ENCODE measurements around the gene DAPK1.

The DAPK1 gene

DNA sequence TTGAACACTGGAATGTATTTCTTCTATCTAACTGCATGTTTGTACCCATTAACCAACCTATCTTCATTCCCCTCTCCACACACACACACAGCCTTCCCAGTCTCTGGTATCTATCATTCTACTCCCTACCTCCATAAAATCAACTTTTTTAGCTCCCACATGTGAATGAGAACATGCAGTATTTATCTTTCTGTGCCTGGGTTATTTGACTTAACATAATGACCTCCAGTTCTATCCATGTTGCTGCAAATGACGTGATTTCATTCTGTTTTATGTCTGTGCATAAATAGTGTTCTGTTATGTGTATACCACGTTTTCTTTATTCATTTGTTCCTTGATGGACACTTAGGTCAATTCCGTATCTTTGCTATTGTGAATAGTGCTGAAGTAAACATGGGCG, 189.5 kb downstream of the DAPK1 start:
- ATAC-seq (ENCODE audit: insufficient read depth, low read depth) (no peak), DNase-seq (no peak)
- no peak overlapping the region for H3K9ac ChIP-seq (ENCODE audit: low read depth, low read length)
- no peaks in the 10 kb centered on the region for H3K36me3 ChIP-seq (ENCODE audit: insufficient read depth, low read length)
- no peaks in the 10 kb centered on the region for H3K27me3 ChIP-seq (ENCODE audit: insufficient read depth, low read length, poor library complexity)
- H3K4me2 ChIP-seq (ENCODE audit: insufficient read depth, low read length), result no peak overlapping the region
- no peak for TF ChIP-seq EZH2 (IDR thresholded peaks at IDR 0.05; ENCODE audit: borderline replicate concordance, low read depth, low read length, severe bottlenecking)
- TF ChIP-seq, protein P1, sequence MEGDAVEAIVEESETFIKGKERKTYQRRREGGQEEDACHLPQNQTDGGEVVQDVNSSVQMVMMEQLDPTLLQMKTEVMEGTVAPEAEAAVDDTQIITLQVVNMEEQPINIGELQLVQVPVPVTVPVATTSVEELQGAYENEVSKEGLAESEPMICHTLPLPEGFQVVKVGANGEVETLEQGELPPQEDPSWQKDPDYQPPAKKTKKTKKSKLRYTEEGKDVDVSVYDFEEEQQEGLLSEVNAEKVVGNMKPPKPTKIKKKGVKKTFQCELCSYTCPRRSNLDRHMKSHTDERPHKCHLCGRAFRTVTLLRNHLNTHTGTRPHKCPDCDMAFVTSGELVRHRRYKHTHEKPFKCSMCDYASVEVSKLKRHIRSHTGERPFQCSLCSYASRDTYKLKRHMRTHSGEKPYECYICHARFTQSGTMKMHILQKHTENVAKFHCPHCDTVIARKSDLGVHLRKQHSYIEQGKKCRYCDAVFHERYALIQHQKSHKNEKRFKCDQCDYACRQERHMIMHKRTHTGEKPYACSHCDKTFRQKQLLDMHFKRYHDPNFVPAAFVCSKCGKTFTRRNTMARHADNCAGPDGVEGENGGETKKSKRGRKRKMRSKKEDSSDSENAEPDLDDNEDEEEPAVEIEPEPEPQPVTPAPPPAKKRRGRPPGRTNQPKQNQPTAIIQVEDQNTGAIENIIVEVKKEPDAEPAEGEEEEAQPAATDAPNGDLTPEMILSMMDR (IDR thresholded peaks at IDR 0.05; ENCODE audit: borderline replicate concordance, extremely low read depth, low read length, poor library complexity, severe bottlenecking), result no peak
- no peaks in the 10 kb centered on the region for H3K79me2 ChIP-seq (ENCODE audit: insufficient read depth, low read length)
- H4K20me1 ChIP-seq (ENCODE audit: insufficient read depth, low read length), result no peaks in the 10 kb centered on the region
- no peak overlapping the region for H3K4me3 ChIP-seq (ENCODE audit: low read depth in 1 of 2, low read length in 2 of 2)
- no peak overlapping the region for H2AFZ ChIP-seq (ENCODE audit: low read depth, low read length)
- no peaks in the 10 kb centered on the region for H3K4me1 ChIP-seq (ENCODE audit: insufficient read depth, low read length)
- no peak overlapping the region for H3K27ac ChIP-seq (ENCODE audit: low read length)
- no peaks in the 10 kb centered on the region for H3K9me3 ChIP-seq (ENCODE audit: insufficient read depth, low read length, severe bottlenecking)

DNA sequence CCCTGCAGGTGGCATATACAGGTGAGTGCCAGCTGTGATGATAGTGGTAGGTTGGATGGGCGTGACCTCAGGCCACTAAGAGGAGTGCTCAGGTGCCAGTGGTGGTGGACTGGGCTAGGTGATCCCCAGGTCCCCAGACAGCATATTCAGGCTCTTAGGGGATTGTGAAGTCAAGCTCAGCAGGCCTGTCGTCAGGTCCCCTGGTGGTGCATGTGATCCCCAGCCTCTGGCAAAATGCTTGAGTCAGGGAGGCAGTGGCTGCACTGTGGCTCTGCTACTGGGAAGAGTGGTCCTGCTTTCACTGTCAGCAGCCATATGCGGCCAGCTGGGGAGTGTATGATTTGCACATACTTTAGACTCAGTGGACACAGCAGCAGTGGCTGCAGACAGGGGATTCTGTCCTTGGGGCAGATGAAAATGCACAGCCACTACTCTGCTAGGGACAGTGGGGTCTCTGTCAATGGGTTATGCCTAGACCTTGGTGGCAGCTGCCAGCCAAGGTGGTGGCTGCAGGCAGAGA, 196.6 kb downstream of the DAPK1 start:
- TF ChIP-seq, protein P1 (IDR thresholded peaks at IDR 0.05; ENCODE audit: borderline replicate concordance, extremely low read depth, low read length, poor library complexity, severe bottlenecking), result no peak
- TF ChIP-seq EZH2 (IDR thresholded peaks at IDR 0.05; ENCODE audit: borderline replicate concordance, low read depth, low read length, severe bottlenecking), result no peak
- DNase-seq (no peak), ATAC-seq (ENCODE audit: insufficient read depth, low read depth) (no peak)
- peaks cover 4% of the 10 kb centered on the region for H3K9me3 ChIP-seq (ENCODE audit: insufficient read depth, low read length, severe bottlenecking)
- no peaks in the 10 kb centered on the region for H4K20me1 ChIP-seq (ENCODE audit: insufficient read depth, low read length)
- H3K9ac ChIP-seq (ENCODE audit: low read depth, low read length), result no peak overlapping the region
- H3K27ac ChIP-seq (ENCODE audit: low read length), result no peak overlapping the region
- no peaks in the 10 kb centered on the region for H3K36me3 ChIP-seq (ENCODE audit: insufficient read depth, low read length)
- H3K27me3 ChIP-seq (ENCODE audit: insufficient read depth, low read length, poor library complexity), result no peaks in the 10 kb centered on the region
- H3K4me2 ChIP-seq (ENCODE audit: insufficient read depth, low read length), result no peak overlapping the region
- no peak overlapping the region for H3K4me3 ChIP-seq (ENCODE audit: low read depth in 1 of 2, low read length in 2 of 2)
- H2AFZ ChIP-seq (ENCODE audit: low read depth, low read length), result no peak overlapping the region
- no peaks in the 10 kb centered on the region for H3K4me1 ChIP-seq (ENCODE audit: insufficient read depth, low read length)
- H3K79me2 ChIP-seq (ENCODE audit: insufficient read depth, low read length), result no peaks in the 10 kb centered on the region

DNA sequence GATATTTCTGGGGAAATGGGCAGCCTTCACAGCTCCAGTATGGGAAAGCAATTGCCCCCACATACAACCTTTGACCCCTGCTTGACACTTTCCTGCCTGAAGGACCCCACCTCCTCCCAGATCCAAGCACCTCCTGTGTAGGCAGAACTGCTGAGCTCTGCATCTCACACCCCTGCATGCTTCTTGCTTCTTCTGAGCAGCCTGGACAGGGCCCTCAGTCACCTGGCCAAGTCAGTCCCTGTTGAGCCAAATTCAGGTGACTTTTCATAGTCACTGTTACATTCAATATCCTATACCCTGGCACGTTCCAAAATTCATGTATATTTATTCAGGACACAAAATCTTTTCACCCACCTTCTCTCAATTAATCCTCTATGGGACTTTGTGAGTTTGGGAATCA, 197.9 kb downstream of the DAPK1 start:
- Histone ChIP-seq H3K4me3 (ENCODE audit: low read depth in 1 of 2, low read length in 2 of 2) (no peak overlapping the region), H3K9ac (ENCODE audit: low read depth, low read length) (no peak overlapping the region), H3K79me2 (ENCODE audit: insufficient read depth, low read length) (no peaks in the 10 kb centered on the region), H4K20me1 (ENCODE audit: insufficient read depth, low read length) (no peaks in the 10 kb centered on the region), H3K27ac (ENCODE audit: low read length) (no peak overlapping the region), H3K36me3 (ENCODE audit: insufficient read depth, low read length) (no peaks in the 10 kb centered on the region), H2AFZ (ENCODE audit: low read depth, low read length) (no peak overlapping the region), H3K27me3 (ENCODE audit: insufficient read depth, low read length, poor library complexity) (no peaks in the 10 kb centered on the region), H3K4me2 (ENCODE audit: insufficient read depth, low read length) (no peak overlapping the region), H3K9me3 (ENCODE audit: insufficient read depth, low read length, severe bottlenecking) (peaks cover 4% of the 10 kb centered on the region), H3K4me1 (ENCODE audit: insufficient read depth, low read length) (no peaks in the 10 kb centered on the region)
- no peak for TF ChIP-seq EZH2 (IDR thresholded peaks at IDR 0.05; ENCODE audit: borderline replicate concordance, low read depth, low read length, severe bottlenecking)
- TF ChIP-seq, protein P1 (IDR thresholded peaks at IDR 0.05; ENCODE audit: borderline replicate concordance, extremely low read depth, low read length, poor library complexity, severe bottlenecking), result no peak
- DNase-seq, result no peak
- ATAC-seq (ENCODE audit: insufficient read depth, low read depth), result no peak

DNA sequence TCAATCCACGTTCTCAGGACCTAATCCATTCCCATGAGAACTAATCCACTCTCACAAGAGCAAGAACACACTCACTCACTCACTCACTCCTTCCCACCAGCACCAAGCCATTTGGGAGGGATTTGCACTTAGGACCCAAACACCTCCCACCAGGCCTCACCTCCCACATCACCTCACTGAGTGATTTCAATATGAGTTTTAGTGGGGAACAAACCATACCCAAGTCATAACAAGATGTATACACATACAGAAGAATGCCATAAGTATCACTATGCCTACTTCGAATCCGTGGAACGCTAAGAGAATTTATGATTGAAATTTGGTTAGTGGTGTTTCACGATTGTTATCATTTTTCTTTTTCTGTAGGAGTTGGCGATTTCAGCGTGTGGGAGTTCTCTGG, 199.0 kb downstream of the DAPK1 start:
- H3K9ac ChIP-seq (ENCODE audit: low read depth, low read length), result no peak overlapping the region
- H3K4me3 ChIP-seq (ENCODE audit: low read depth in 1 of 2, low read length in 2 of 2), result no peak overlapping the region
- DNase-seq, result no peak
- H4K20me1 ChIP-seq (ENCODE audit: insufficient read depth, low read length), result no peaks in the 10 kb centered on the region
- H3K79me2 ChIP-seq (ENCODE audit: insufficient read depth, low read length), result no peaks in the 10 kb centered on the region
- ATAC-seq (ENCODE audit: insufficient read depth, low read depth), result no peak
- H3K27me3 ChIP-seq (ENCODE audit: insufficient read depth, low read length, poor library complexity), result no peaks in the 10 kb centered on the region
- no peak overlapping the region for H2AFZ ChIP-seq (ENCODE audit: low read depth, low read length)
- no peaks in the 10 kb centered on the region for H3K36me3 ChIP-seq (ENCODE audit: insufficient read depth, low read length)
- no peak overlapping the region for H3K4me2 ChIP-seq (ENCODE audit: insufficient read depth, low read length)
- H3K9me3 ChIP-seq (ENCODE audit: insufficient read depth, low read length, severe bottlenecking), result peaks cover 4% of the 10 kb centered on the region
- H3K4me1 ChIP-seq (ENCODE audit: insufficient read depth, low read length), result no peaks in the 10 kb centered on the region
- TF ChIP-seq, protein P1 (IDR thresholded peaks at IDR 0.05; ENCODE audit: borderline replicate concordance, extremely low read depth, low read length, poor library complexity, severe bottlenecking), result no peak
- TF ChIP-seq EZH2 (IDR thresholded peaks at IDR 0.05; ENCODE audit: borderline replicate concordance, low read depth, low read length, severe bottlenecking), result no peak
- H3K27ac ChIP-seq (ENCODE audit: low read length), result no peak overlapping the region

Measured in DND-41 (cell line).